Nephron (organoid): ENCODE data around the gene PTGES.
A peak's percentile ranks its signal among the peaks of the same experiment; 100 is the strongest.

ENCODE experiments used
- H3K27ac Mint-ChIP-seq, 3 experiments: 2 replicates each; pipeline ENCODE4 v1.8.0; 2020; ENCODE audit warnings: mixed read lengths in 3 of 3, mild to moderate bottlenecking in 2 of 3, moderate library complexity in 1 of 3
- H3K27me3 Mint-ChIP-seq: 2 replicates; pipeline ENCODE4 v1.8.0; 2021; ENCODE audit warnings: low read depth, mild to moderate bottlenecking, moderate library complexity, mixed read lengths
- H3K36me3 Mint-ChIP-seq: 2 replicates; pipeline ENCODE4 v1.8.0; 2020; ENCODE audit warnings: low read depth, mixed read lengths
- H3K4me1 Mint-ChIP-seq: 2 replicates; pipeline ENCODE4 v1.8.0; 2020; ENCODE audit warnings: mixed read lengths
- H3K4me3 Mint-ChIP-seq, 3 experiments: 2 replicates each; pipeline ENCODE4 v1.8.0; 2020; ENCODE audit warnings: mild to moderate bottlenecking in 3 of 3, mixed read lengths in 3 of 3, moderate library complexity in 2 of 3
- H3K9me3 Mint-ChIP-seq: 2 replicates; pipeline ENCODE4 v1.8.0; 2020; ENCODE audit warnings: mixed read lengths
- CTCF ChIP-seq, 3 experiments: fragments of 200-600 bp; sonication (generic); IDR thresholded peaks; one replicate each; pipeline ENCODE4 v1.5.0; 2021; ENCODE audit warnings: antibody characterized with exemption in 3 of 3; ENCODE audit not compliant: unreplicated experiment in 3 of 3

The PTGES gene

GRCh38 chr9:129695870-129696269 lies 57.0 kb downstream of the PTGES start:
- no peak for TF ChIP-seq CTCF (IDR thresholded peaks at IDR 0.05; ENCODE audit: unreplicated experiment in 3 of 3)
- Mint-ChIP-seq H3K9me3 (no peaks in the 10 kb centered on the region), H3K4me3 (peak overlapping the region; percentile 42 to 70 (median 66)), H3K4me1 (peaks cover 18% of the 10 kb centered on the region), H3K36me3 (peaks cover 3% of the 10 kb centered on the region), H3K27ac (peak overlapping the region in 1 of 3 experiments; percentile 67), H3K27me3 (peaks cover 46% of the 10 kb centered on the region)

GRCh38 chr9:129694243-129694646 lies 58.6 kb downstream of the PTGES start:
- H3K36me3 Mint-ChIP-seq: peaks cover 3% of the 10 kb centered on the region
- no peak overlapping the region for H3K4me3 Mint-ChIP-seq
- H3K4me1 Mint-ChIP-seq: peaks cover 16% of the 10 kb centered on the region
- peaks cover 45% of the 10 kb centered on the region for H3K27me3 Mint-ChIP-seq
- no peaks in the 10 kb centered on the region for H3K9me3 Mint-ChIP-seq
- no peak for TF ChIP-seq CTCF (IDR thresholded peaks at IDR 0.05; ENCODE audit: unreplicated experiment in 3 of 3)
- H3K27ac Mint-ChIP-seq: no peak overlapping the region

DNA sequence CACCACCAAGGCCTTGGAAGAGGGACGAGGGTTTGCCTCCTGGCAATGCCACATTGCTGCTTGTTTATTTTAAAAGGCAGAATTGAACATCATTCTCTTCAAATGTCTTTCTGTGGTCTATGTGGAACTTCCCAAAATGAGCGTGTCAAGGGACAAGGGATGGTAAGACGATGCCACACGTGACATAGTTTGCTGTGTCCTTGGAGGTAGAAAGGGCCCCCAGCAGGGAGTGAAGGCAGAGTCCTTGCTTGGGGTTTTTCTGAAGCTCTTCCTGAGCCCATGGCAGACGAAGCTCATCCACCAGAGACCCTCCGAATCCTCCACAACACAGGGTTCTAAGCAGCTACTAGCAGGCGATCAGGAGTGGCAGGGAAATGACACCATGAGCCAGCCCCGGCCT lies 59.1 kb downstream of the PTGES start:
- Mint-ChIP-seq H3K4me3 (no peak overlapping the region), H3K9me3 (no peaks in the 10 kb centered on the region), H3K36me3 (peaks cover 3% of the 10 kb centered on the region), H3K4me1 (peaks cover 16% of the 10 kb centered on the region), H3K27ac (no peak overlapping the region), H3K27me3 (peaks cover 48% of the 10 kb centered on the region)
- no peak for TF ChIP-seq CTCF (IDR thresholded peaks at IDR 0.05; ENCODE audit: unreplicated experiment in 3 of 3)

- no peak overlapping the region for H3K4me3 Mint-ChIP-seq
- H3K27ac Mint-ChIP-seq: no peak overlapping the region
- no peak for TF ChIP-seq CTCF (IDR thresholded peaks at IDR 0.05; ENCODE audit: unreplicated experiment in 3 of 3)
- H3K27me3 Mint-ChIP-seq: peaks cover 48% of the 10 kb centered on the region
- peaks cover 3% of the 10 kb centered on the region for H3K36me3 Mint-ChIP-seq
- peaks cover 16% of the 10 kb centered on the region for H3K4me1 Mint-ChIP-seq
- H3K9me3 Mint-ChIP-seq: no peaks in the 10 kb centered on the region
These were observed 60.3 kb downstream of the PTGES start for GRCh38 chr9:129692534-129692933.
